ENCODE data around the gene ZNF581. TPM values are rescaled to one million over a fixed set of nuclear protein-coding genes. Genes with fewer than 3 reads are reported as not detected.

The ZNF581 gene
- total RNA-seq, 1 experiment from 2014 or later = 37.5 TPM

DNA sequence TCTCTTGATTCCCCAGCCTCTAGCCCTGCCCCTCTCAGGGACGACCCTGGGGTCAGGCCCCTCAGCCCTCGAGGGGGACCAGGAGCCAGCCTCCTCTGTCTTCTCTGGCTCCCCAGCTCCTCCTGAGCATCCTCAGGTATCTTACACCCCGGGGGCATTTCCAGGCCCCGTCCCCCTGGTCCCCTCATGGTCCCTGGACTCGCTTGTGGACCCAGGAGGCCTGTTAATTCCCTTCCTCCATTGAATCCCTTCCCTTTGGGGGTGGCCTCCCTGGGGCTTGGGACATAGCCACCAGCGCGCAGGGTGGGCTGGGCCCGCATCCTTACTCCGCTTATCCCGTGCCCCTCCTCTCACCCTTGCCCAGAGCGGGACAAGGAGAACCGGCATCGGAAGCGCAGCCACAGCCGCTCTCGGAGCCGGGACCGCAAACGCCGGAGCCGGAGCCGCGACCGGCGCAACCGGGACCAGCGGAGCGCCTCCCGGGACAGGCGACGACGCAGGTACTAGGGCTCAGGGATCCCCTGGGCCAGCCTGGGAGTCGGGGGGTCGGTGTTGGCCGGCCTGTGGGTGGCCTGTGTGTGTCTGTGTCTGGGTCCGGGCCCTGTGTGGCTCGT lies 15.5 kb downstream of the ZNF581 start:
- Histone ChIP-seq H3K79me2 (ENCODE audit: low read length) (peaks cover 90% of the 10 kb centered on the region), H3K36me3 (ENCODE audit: low read depth, low read length) (peaks cover 64% of the 10 kb centered on the region), H2AFZ (ENCODE audit: low read length) (no peak overlapping the region), H3K27me3 (ENCODE audit: low read length) (no peaks in the 10 kb centered on the region), H3F3A (ENCODE audit: low read length, unreplicated experiment) (no peaks in the 10 kb centered on the region), H3K9me2 (replicated peaks; ENCODE audit: low read length) (no peaks in the 10 kb centered on the region), H3K27ac (ENCODE audit: low read length) (no peak overlapping the region), H3K9ac (ENCODE audit: low read length) (no peak overlapping the region), H3K4me2 (ENCODE audit: low read length) (peak overlapping the region; percentile 93; the same call in 1 of the 2 replicates), H3K9me3 (ENCODE audit: low read length) (no peaks in the 10 kb centered on the region), H3K4me3 (ENCODE audit: low read length) (no peak overlapping the region), H3K4me1 (ENCODE audit: insufficient read depth, low read length) (peaks cover 12% of the 10 kb centered on the region), H4K20me1 (ENCODE audit: low read length) (peaks cover 66% of the 10 kb centered on the region)
- ChIA-PET POLR2A (ENCODE audit: unreplicated experiment) (no interaction called here), CTCF (no interaction called here)
- no peak for DNase-seq
- intact Hi-C loops (cut with micrococcal nuclease) = no loop called here
- TF ChIP-seq, protein P1, sequence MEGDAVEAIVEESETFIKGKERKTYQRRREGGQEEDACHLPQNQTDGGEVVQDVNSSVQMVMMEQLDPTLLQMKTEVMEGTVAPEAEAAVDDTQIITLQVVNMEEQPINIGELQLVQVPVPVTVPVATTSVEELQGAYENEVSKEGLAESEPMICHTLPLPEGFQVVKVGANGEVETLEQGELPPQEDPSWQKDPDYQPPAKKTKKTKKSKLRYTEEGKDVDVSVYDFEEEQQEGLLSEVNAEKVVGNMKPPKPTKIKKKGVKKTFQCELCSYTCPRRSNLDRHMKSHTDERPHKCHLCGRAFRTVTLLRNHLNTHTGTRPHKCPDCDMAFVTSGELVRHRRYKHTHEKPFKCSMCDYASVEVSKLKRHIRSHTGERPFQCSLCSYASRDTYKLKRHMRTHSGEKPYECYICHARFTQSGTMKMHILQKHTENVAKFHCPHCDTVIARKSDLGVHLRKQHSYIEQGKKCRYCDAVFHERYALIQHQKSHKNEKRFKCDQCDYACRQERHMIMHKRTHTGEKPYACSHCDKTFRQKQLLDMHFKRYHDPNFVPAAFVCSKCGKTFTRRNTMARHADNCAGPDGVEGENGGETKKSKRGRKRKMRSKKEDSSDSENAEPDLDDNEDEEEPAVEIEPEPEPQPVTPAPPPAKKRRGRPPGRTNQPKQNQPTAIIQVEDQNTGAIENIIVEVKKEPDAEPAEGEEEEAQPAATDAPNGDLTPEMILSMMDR (conservative IDR thresholded peaks at IDR 0.05; ENCODE audit: low read depth, low read length) = no peak
- TF ChIP-seq EZH2 (IDR thresholded peaks at IDR 0.05; ENCODE audit: low read length, unreplicated experiment) (no peak), EZH2phosphoT487 (IDR thresholded peaks at IDR 0.05; ENCODE audit: borderline replicate concordance, low read length) (no peak)
- BruUV-seq (replicated peaks) = no TSS peak
- ATAC-seq = no peak

DNA sequence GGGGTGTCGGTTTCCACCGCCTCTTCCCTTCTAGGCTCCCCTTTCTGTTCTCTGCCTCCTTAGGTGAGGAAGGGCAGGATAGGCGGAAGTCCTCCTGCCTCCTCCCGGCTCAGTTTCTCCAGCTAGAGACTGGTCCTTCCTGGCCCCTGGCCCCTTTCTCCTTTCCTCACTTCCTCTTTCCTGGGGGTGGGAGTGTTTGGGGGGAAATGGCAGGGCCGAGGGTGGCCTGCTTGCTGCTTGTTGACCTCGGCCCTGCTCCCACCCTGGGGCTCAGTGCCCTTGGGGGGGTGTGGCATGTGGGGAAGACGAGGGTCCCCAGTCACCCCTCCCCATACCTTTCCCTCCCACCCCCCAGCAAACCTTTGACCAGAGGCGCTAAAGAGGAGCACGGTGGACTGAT lies 16.4 kb downstream of the ZNF581 start:
- Histone ChIP-seq H3K4me2 (ENCODE audit: low read length) (no peak overlapping the region), H3K79me2 (ENCODE audit: low read length) (peaks cover 99% of the 10 kb centered on the region), H3K27me3 (ENCODE audit: low read length) (no peaks in the 10 kb centered on the region), H3K9me3 (ENCODE audit: low read length) (no peaks in the 10 kb centered on the region), H2AFZ (ENCODE audit: low read length) (no peak overlapping the region), H3K9ac (ENCODE audit: low read length) (no peak overlapping the region), H3F3A (ENCODE audit: low read length, unreplicated experiment) (no peaks in the 10 kb centered on the region), H3K36me3 (ENCODE audit: low read depth, low read length) (peaks cover 71% of the 10 kb centered on the region), H3K27ac (ENCODE audit: low read length) (no peak overlapping the region), H3K4me3 (ENCODE audit: low read length) (no peak overlapping the region), H3K4me1 (ENCODE audit: insufficient read depth, low read length) (peaks cover 12% of the 10 kb centered on the region), H3K9me2 (replicated peaks; ENCODE audit: low read length) (no peaks in the 10 kb centered on the region), H4K20me1 (ENCODE audit: low read length) (peaks cover 71% of the 10 kb centered on the region)
- ChIA-PET POLR2A (ENCODE audit: unreplicated experiment) (no interaction called here), CTCF (no interaction called here)
- no peak for DNase-seq
- no peak for TF ChIP-seq EZH2phosphoT487 (IDR thresholded peaks at IDR 0.05; ENCODE audit: borderline replicate concordance, low read length)
- no peak for TF ChIP-seq EZH2 (IDR thresholded peaks at IDR 0.05; ENCODE audit: low read length, unreplicated experiment)
- TF ChIP-seq, protein P1 (conservative IDR thresholded peaks at IDR 0.05; ENCODE audit: low read depth, low read length) = no peak
- intact Hi-C loops (cut with micrococcal nuclease) = no loop called here
- no peak for ATAC-seq
- no TSS peak for BruUV-seq (replicated peaks)

DNA sequence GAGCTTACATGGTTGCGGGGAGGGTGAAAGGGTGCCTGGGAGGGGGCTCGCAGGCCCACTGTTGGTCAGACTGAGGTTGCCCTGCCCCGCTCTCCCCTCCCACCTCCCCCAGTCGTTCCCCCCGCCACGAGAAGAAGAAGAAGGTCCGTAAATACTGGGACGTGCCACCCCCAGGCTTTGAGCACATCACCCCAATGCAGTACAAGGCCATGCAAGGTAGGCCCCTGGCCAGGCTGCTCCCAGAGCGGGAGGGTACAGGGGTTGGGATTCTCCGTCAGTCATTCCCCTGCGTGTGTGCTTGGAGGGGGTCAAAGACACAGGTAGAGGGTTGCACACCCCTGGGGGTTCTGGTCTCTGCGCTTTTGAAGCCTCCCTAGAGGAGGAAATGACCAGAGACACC lies 17.0 kb downstream of the ZNF581 start:
- ATAC-seq (no peak), DNase-seq (no peak)
- H3K4me1 ChIP-seq (ENCODE audit: insufficient read depth, low read length) = peaks cover 12% of the 10 kb centered on the region
- no peak overlapping the region for H2AFZ ChIP-seq (ENCODE audit: low read length)
- no peaks in the 10 kb centered on the region for H3K27me3 ChIP-seq (ENCODE audit: low read length)
- H3K27ac ChIP-seq (ENCODE audit: low read length) = no peak overlapping the region
- ChIA-PET CTCF (no interaction called here), POLR2A (ENCODE audit: unreplicated experiment) (no interaction called here)
- H3K9me3 ChIP-seq (ENCODE audit: low read length) = no peaks in the 10 kb centered on the region
- no peaks in the 10 kb centered on the region for H3F3A ChIP-seq (ENCODE audit: low read length, unreplicated experiment)
- no peak overlapping the region for H3K9ac ChIP-seq (ENCODE audit: low read length)
- no peak overlapping the region for H3K4me2 ChIP-seq (ENCODE audit: low read length)
- H3K79me2 ChIP-seq (ENCODE audit: low read length) = peaks cover 96% of the 10 kb centered on the region
- TF ChIP-seq, protein P1 (conservative IDR thresholded peaks at IDR 0.05; ENCODE audit: low read depth, low read length) = no peak
- no peak for TF ChIP-seq EZH2 (IDR thresholded peaks at IDR 0.05; ENCODE audit: low read length, unreplicated experiment)
- no peak for TF ChIP-seq EZH2phosphoT487 (IDR thresholded peaks at IDR 0.05; ENCODE audit: borderline replicate concordance, low read length)
- BruUV-seq (replicated peaks) = no TSS peak
- H3K9me2 ChIP-seq (replicated peaks; ENCODE audit: low read length) = no peaks in the 10 kb centered on the region
- H3K36me3 ChIP-seq (ENCODE audit: low read depth, low read length) = peaks cover 73% of the 10 kb centered on the region
- H4K20me1 ChIP-seq (ENCODE audit: low read length) = peaks cover 71% of the 10 kb centered on the region
- H3K4me3 ChIP-seq (ENCODE audit: low read length) = no peak overlapping the region
- intact Hi-C loops (cut with micrococcal nuclease) = no loop called here
